CD14-positive monocyte (primary cell): Measurements from ENCODE around the gene CSRNP3. TPM values are rescaled to one million over a fixed set of nuclear protein-coding genes. Genes with fewer than 3 reads are reported as not detected.

ENCODE experiments used
- DNase-seq, 3 donors: peaks; one replicate each; pipeline ENCODE4 v3.0.0-alpha.2; 2011 to 2022
- H2AFZ ChIP-seq: 2 replicates; pipeline ENCODE4 v1.6.0; 2012; ENCODE audit warnings: mild to moderate bottlenecking, low read depth, low read length, inconsistent platforms; ENCODE audit not compliant: insufficient read depth, poor library complexity, severe bottlenecking
- H3K27ac ChIP-seq, 2 donors: 1 replicate in 1 of 2; 2 replicates in 1 of 2; pipeline ENCODE4 v1.5.1; 2012 to 2013; ENCODE audit warnings: low read length in 2 of 2, control low read depth in 1 of 2, inconsistent platforms in 1 of 2, low read depth in 1 of 2, mild to moderate bottlenecking in 1 of 2
- H3K27me3 ChIP-seq, 2 donors: one replicate each; pipeline versions ENCODE4 v1.6.0 to v1.6.1; 2011 to 2013; ENCODE audit warnings: low read length in 2 of 2; ENCODE audit not compliant: control insufficient read depth in 2 of 2, insufficient read depth in 2 of 2
- H3K36me3 ChIP-seq, 2 donors: replicated peaks in 1 of 2; 1 replicate in 1 of 2; 2 replicates in 1 of 2; pipeline versions ENCODE4 v1.5.1 to v1.6.1; 2012 to 2013; ENCODE audit warnings: low read length in 2 of 2, control low read depth in 1 of 2, inconsistent platforms in 1 of 2, mild to moderate bottlenecking in 1 of 2; ENCODE audit not compliant: insufficient read depth in 2 of 2, control insufficient read depth in 1 of 2
- H3K4me1 ChIP-seq, 2 donors: 1 replicate in 1 of 2; 2 replicates in 1 of 2; pipeline versions ENCODE4 v1.5.1 to v1.6.1; 2012 to 2013; ENCODE audit warnings: low read length in 2 of 2, control low read depth in 1 of 2, inconsistent platforms in 1 of 2, mild to moderate bottlenecking in 1 of 2, moderate library complexity in 1 of 2; ENCODE audit not compliant: insufficient read depth in 2 of 2, control insufficient read depth in 1 of 2
- H3K4me2 ChIP-seq: replicated peaks from 2 replicates; pipeline ENCODE3; 2012; ENCODE audit warnings: low read length, moderate library complexity, mild to moderate bottlenecking; ENCODE audit not compliant: poor library complexity, severe bottlenecking; ENCODE audit errors: extremely low read depth
- H3K4me3 ChIP-seq, 3 experiments: fragments of 200-600 bp in 1 of 3; sonication (generic) in 1 of 3; replicated peaks in 1 of 3; 1 replicate in 2 of 3; 2 replicates in 1 of 3; pipeline ENCODE4 v1.5.1; 2011 to 2013; ENCODE audit warnings: low read length in 3 of 3, mild to moderate bottlenecking in 3 of 3, control low read depth in 2 of 3, low read depth in 2 of 3, inconsistent platforms in 1 of 3, moderate library complexity in 1 of 3
- H3K79me2 ChIP-seq: 2 replicates; pipeline ENCODE4 v1.6.0; 2012; ENCODE audit warnings: mild to moderate bottlenecking, control low read depth, inconsistent platforms, low read length, moderate library complexity; ENCODE audit not compliant: insufficient read depth
- H3K9ac ChIP-seq: 2 replicates; pipeline ENCODE4 v1.6.0; 2017; ENCODE audit warnings: low read length, mild to moderate bottlenecking; ENCODE audit not compliant: insufficient read depth, poor library complexity, severe bottlenecking
- H3K9me3 ChIP-seq, 2 donors: replicated peaks in 1 of 2; 1 replicate in 1 of 2; 2 replicates in 1 of 2; pipeline versions ENCODE4 v1.5.1 to v1.6.1; 2012 to 2013; ENCODE audit warnings: low read length in 2 of 2, control low read depth in 1 of 2; ENCODE audit not compliant: control insufficient read depth in 1 of 2, insufficient read depth in 1 of 2
- H4K20me1 ChIP-seq: 2 replicates; pipeline ENCODE4 v1.6.0; 2012; ENCODE audit warnings: mild to moderate bottlenecking, low read length, control low read depth, moderate library complexity; ENCODE audit not compliant: insufficient read depth
- H3K27ac Mint-ChIP-seq, 7 donors: one replicate each; pipeline ENCODE4 v1.8.0; 2020; ENCODE audit warnings: mild to moderate bottlenecking in 7 of 7, mixed read lengths in 7 of 7, moderate library complexity in 6 of 7, inconsistent platforms in 2 of 7
- H3K27me3 Mint-ChIP-seq, 3 donors: one replicate each; pipeline ENCODE4 v1.8.0; 2021 to 2022; ENCODE audit warnings: low read depth in 3 of 3, mild to moderate bottlenecking in 3 of 3, mixed read lengths in 3 of 3, moderate library complexity in 3 of 3, inconsistent platforms in 1 of 3
- H3K36me3 Mint-ChIP-seq, 2 donors: one replicate each; pipeline ENCODE4 v1.8.0; 2020; ENCODE audit warnings: mixed read lengths in 2 of 2, inconsistent platforms in 1 of 2, mild to moderate bottlenecking in 1 of 2
- H3K4me1 Mint-ChIP-seq: one replicate; pipeline ENCODE4 v1.8.0; 2020; ENCODE audit warnings: mild to moderate bottlenecking, mixed read lengths
- H3K4me3 Mint-ChIP-seq, 2 donors: one replicate each; pipeline ENCODE4 v1.8.0; 2020; ENCODE audit warnings: mild to moderate bottlenecking in 2 of 2, mixed read lengths in 2 of 2, moderate library complexity in 1 of 2
- H3K9me3 Mint-ChIP-seq, 7 donors: one replicate each; pipeline ENCODE4 v1.8.0; 2020 to 2022; ENCODE audit warnings: mixed read lengths in 7 of 7, mild to moderate bottlenecking in 6 of 7, moderate library complexity in 6 of 7, inconsistent platforms in 2 of 7
- CTCF ChIP-seq: fragments of 200-600 bp; IDR thresholded peaks from one replicate; pipeline ENCODE4 v1.8.0; 2022; ENCODE audit warnings: antibody characterized with exemption, mild to moderate bottlenecking
- WGBS: methylation state at CpG from one replicate; pipeline ENCODE4 v1.1.5; 2013; ENCODE audit warnings: missing lambda C conversion rate; ENCODE audit not compliant: insufficient coverage; 5-methylcytosine and 5-hydroxymethylcytosine counted together
- intact Hi-C, 2 donors: fragments of 100-400 bp; cut with micrococcal nuclease; formaldehyde crosslinking; loops; one replicate each; pipeline versions ENCODE4 v1.15.0 to v1.15.1; 2023
- polyA plus RNA-seq, 3 donors: library from polyadenylated mRNA; depleted of rRNA in 1 of 3; unstranded in 2 of 3; stranded (reverse) in 1 of 3; fragments of 300-500 nt in 2 of 3; fragments of >200 nt in 1 of 3; fragmentation: Illumina TruSeq in 2 of 3; gene quantifications; 1 replicate in 2 of 3; 2 replicates in 1 of 3; pipeline ENCODE4 v1.2.3, GENCODE V29; 2012 to 2021

CSRNP3 gene
- polyA plus RNA-seq, 3 donors: not detected

- peaks cover 0 to 5% (median 0%) of the 10 kb centered on the region in 7 donors for H3K9me3 Mint-ChIP-seq
- H3K4me3 Mint-ChIP-seq: no peak overlapping the region
- Histone ChIP-seq H4K20me1 (no peaks in the 10 kb centered on the region), H2AFZ (no peak overlapping the region), H3K4me3 (no peak overlapping the region), H3K27me3 (no peaks in the 10 kb centered on the region), H3K4me2 (no peak overlapping the region), H3K79me2 (no peaks in the 10 kb centered on the region), H3K36me3 (no peaks in the 10 kb centered on the region), H3K4me1 (no peaks in the 10 kb centered on the region), H3K9me3 (no peaks in the 10 kb centered on the region), H3K27ac (no peak overlapping the region), H3K9ac (no peak overlapping the region)
- 83% methylated on average over 1 of the region's 2 CpGs for WGBS
- no peak for TF ChIP-seq CTCF
- H3K27ac Mint-ChIP-seq: no peak overlapping the region
- no peaks in the 10 kb centered on the region for H3K4me1 Mint-ChIP-seq
- no peaks in the 10 kb centered on the region for H3K36me3 Mint-ChIP-seq
- intact Hi-C loops: no loop called here
- peaks cover 0 to 2% (median 0%) of the 10 kb centered on the region in 3 donors for H3K27me3 Mint-ChIP-seq
- DNase-seq: no peak
Measured at GRCh38 chr2:165535471-165535870, 66.0 kb downstream of the CSRNP3 start.

- H3K4me1 Mint-ChIP-seq: no peaks in the 10 kb centered on the region
- H3K9me3 Mint-ChIP-seq: peaks cover 0 to 1% (median 0%) of the 10 kb centered on the region in 7 donors
- no peaks in the 10 kb centered on the region for H3K79me2 ChIP-seq
- H3K4me3 ChIP-seq: no peak overlapping the region
- intact Hi-C loops: no loop called here
- H4K20me1 ChIP-seq: no peaks in the 10 kb centered on the region
- no peak overlapping the region for H2AFZ ChIP-seq
- no peaks in the 10 kb centered on the region for H3K9me3 ChIP-seq
- WGBS: no CpG with 5 or more reads among the region's 3 CpGs
- no peak overlapping the region for H3K4me3 Mint-ChIP-seq
- no peak overlapping the region for H3K27ac Mint-ChIP-seq
- H3K4me2 ChIP-seq: no peak overlapping the region
- H3K36me3 ChIP-seq: no peaks in the 10 kb centered on the region
- no peaks in the 10 kb centered on the region for H3K36me3 Mint-ChIP-seq
- H3K27ac ChIP-seq: no peak overlapping the region
- H3K4me1 ChIP-seq: no peaks in the 10 kb centered on the region
- no peak overlapping the region for H3K9ac ChIP-seq
- H3K27me3 ChIP-seq: no peaks in the 10 kb centered on the region
- no peak for TF ChIP-seq CTCF
- H3K27me3 Mint-ChIP-seq: peaks cover 0 to 2% (median 1%) of the 10 kb centered on the region in 3 donors
- no peak for DNase-seq
Measured at GRCh38 chr2:165536851-165537499, 67.5 kb downstream of the CSRNP3 start.
